ENCODE results near the gene ERGIC1.

ERGIC1 gene

DNA sequence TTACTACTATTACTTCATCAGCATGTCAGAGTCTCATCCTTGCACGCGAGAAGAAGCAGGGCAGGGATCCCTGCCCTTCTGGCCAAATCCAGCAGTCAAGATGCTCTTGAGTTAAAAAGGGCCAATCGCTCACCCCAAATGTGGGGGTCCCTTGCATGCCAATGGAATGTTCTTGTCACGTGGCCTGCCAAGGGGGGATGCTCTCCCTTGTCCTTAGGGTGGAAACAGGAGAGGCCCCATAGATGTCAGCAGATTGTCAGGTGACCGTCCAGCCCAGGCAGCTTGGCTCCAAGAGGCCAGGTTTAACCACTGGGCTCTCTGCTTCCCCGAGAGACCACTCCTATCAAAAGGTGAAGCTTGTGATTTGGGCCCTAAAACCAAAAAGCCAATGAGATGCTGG is 37.7 kb upstream of the ERGIC1 start:
- H3K4me3 ChIP-seq (replicated peaks; ENCODE audit: low read depth, low read length), result no peak overlapping the region
- TF ChIP-seq, protein P1, sequence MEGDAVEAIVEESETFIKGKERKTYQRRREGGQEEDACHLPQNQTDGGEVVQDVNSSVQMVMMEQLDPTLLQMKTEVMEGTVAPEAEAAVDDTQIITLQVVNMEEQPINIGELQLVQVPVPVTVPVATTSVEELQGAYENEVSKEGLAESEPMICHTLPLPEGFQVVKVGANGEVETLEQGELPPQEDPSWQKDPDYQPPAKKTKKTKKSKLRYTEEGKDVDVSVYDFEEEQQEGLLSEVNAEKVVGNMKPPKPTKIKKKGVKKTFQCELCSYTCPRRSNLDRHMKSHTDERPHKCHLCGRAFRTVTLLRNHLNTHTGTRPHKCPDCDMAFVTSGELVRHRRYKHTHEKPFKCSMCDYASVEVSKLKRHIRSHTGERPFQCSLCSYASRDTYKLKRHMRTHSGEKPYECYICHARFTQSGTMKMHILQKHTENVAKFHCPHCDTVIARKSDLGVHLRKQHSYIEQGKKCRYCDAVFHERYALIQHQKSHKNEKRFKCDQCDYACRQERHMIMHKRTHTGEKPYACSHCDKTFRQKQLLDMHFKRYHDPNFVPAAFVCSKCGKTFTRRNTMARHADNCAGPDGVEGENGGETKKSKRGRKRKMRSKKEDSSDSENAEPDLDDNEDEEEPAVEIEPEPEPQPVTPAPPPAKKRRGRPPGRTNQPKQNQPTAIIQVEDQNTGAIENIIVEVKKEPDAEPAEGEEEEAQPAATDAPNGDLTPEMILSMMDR (IDR thresholded peaks at IDR 0.05; ENCODE audit: low read length, missing control alignments), result no peak

DNA sequence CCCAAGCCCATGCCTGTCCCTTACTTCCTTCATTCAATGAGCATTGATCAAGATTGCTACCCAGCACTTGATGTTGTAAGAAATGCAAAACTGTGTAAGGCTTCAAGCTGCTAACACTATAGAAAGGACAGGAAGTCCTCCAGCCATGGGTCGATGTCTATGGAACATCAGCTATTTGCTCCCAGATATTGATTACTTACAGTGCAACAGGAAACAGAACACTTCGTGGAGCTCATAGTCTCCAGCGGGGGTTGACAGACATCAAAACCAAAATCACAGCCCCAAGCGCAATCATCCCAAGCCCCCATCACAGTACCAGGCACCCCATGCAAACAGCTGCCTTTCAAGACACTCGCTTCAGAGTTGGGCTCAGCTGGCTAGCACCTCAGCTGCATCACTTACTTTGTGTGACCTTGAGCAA is 36.3 kb upstream of the ERGIC1 start:
- TF ChIP-seq, protein P1 (IDR thresholded peaks at IDR 0.05; ENCODE audit: low read length, missing control alignments), result no peak
- no peak overlapping the region for H3K4me3 ChIP-seq (replicated peaks; ENCODE audit: low read depth, low read length)
- no peak for DNase-seq (ENCODE audit: low read depth)

More for the DNA sequence above, 37.7 kb upstream of the ERGIC1 start:
- no peak for DNase-seq (ENCODE audit: low read depth)

DNA sequence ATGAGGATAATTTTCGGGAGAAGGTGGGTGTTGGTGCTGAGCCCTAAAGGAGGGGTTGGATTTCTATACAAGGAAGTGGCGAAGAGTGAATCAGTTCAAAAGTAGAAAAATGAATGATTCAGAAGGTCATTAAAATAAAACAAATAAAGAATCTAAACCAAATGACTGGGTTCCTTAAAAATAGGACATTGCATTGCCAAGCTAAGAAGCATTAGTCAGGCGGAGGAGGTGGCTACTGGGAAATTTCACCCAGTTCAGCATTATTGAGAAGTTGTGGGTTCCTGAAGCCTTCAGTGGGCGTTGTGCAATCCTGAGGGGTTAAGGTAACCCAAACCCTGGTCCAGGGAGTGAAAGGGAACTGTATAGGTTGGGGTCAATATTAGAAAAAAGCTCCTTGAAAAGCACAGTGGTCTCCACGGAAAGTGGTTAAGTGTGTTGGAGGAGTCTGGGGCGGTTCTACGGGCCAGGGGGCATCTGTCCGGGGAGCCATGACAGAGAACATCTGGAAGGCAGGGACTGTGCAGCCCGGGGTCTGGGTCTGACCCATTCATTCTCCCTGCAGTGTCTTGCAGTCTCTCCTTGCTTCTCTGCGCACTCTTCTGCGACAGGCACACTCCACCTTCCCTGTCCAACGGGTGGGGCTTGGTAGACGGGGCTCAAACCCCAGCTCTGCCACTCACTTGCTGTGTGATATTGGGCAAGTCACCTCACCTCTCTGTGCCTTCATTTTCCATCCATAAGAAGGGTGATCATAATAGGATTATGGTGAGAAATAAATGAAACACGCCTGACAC is 35.4 kb upstream of the ERGIC1 start:
- H3K4me3 ChIP-seq (replicated peaks; ENCODE audit: low read depth, low read length), result no peak overlapping the region
- DNase-seq (ENCODE audit: low read depth), result peak; percentile 87

DNA sequence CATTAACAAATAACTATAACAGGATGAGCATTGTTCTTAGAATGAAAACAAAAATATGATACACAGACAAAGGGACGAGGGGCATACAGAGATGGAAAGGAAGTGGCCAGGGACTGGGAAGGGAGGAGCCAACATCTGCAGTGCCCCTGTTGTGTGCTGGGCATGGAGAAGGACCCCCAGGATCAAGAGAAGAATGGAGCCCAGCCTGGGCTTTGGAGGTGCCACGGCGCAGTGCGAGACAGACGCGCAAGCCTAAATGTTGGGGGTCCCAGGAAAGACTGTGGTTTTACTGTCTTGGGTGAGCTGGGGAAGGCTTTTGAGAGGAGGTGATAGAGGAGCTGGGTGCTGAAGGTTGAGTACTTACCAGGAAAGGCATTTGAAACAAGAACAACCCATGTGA is 34.6 kb upstream of the ERGIC1 start:
- DNase-seq (ENCODE audit: low read depth), result no peak
- H3K4me3 ChIP-seq (replicated peaks; ENCODE audit: low read depth, low read length), result no peak overlapping the region
- TF ChIP-seq, protein P1 (IDR thresholded peaks at IDR 0.05; ENCODE audit: low read length, missing control alignments), result no peak

More for the DNA sequence above, 35.4 kb upstream of the ERGIC1 start:
- TF ChIP-seq, protein P1 (IDR thresholded peaks at IDR 0.05; ENCODE audit: low read length, missing control alignments), result no peak

DNA sequence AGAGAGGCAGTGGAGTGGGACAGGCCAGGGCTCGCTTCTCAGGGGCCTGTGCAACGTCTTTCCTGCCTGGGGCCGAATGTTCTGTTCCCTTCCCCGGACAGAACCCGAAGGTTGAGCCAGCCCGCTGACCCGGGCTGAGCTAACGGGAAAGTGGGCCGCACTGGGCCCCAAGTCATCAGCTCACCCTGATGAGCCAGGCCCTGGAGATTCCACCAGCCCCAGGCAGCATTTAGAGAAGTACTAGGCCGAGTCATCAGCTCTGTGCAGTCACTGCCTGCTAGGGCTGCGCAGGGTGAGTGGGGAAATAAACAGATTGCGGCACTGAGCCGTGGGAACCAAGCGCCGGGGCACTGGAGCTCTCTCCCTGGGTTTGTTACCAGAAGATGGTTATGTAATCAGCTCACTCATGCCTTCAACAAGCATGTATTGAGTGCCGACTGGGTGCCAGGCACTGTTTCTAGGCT is 33.9 kb upstream of the ERGIC1 start:
- no peak overlapping the region for H3K4me3 ChIP-seq (replicated peaks; ENCODE audit: low read depth, low read length)
- DNase-seq (ENCODE audit: low read depth), result peak; percentile 96
- TF ChIP-seq, protein P1 (IDR thresholded peaks at IDR 0.05; ENCODE audit: low read length, missing control alignments), result no peak

DNA sequence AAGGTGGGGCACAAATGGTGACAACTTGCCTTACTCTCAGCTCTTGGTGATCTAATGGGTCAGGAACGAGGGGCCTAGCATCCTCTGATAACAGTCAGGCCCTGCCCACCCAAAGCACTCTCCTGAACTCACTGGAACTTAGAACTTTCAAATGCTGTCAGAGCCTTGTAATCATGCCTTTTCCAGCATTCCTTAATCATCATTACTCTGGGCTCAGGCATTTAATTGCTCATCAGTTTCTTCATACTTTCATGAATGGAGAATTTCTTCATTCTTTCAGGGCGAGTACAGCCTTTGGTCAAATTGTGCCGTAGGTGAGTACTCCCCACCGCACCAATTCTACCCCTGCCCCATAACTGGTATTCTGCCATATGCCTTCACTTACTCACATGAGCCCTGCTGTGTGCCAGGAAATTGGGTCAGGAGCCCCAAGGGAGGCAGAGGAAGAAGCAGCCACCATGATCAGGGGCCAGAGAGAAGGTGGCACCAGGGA is 32.8 kb upstream of the ERGIC1 start:
- no peak overlapping the region for H3K4me3 ChIP-seq (replicated peaks; ENCODE audit: low read depth, low read length)
- DNase-seq (ENCODE audit: low read depth), result peak; percentile 90
- TF ChIP-seq, protein P1 (IDR thresholded peaks at IDR 0.05; ENCODE audit: low read length, missing control alignments), result no peak

All from fibroblast of pulmonary artery (primary cell).